Right kidney (tissue), 1 donor: ENCODE data around the gene TIMM17B.

Experiments
- DNase-seq: peaks from one replicate; pipeline ENCODE4 v3.0.0-alpha.2; 2016

The TIMM17B gene

DNA sequence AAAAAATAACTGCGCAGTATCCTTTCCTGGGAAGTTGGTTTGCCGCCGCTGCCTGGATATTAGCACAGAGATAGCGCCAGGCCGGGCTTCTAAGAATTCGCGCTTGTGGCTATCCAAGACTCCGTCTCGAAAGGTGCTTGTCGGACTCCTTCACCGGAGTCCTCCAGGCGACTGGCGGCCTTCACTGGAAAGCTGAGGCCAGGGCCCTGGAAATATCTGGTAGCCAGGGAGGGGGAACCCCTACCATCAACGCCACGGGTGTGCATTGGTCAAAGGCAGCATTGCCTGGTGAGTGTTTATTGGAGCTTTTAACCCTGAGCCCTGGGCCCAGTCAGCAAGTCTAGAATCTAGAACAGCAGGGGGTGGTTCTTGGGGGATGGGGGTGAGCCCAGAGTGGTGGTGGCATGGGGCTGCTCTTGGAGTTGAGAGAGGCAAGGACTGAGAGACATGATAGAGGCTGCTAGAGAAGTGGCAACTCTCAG, 21.8 kb upstream of the TIMM17B start:
- DNase-seq = no peak

DNA sequence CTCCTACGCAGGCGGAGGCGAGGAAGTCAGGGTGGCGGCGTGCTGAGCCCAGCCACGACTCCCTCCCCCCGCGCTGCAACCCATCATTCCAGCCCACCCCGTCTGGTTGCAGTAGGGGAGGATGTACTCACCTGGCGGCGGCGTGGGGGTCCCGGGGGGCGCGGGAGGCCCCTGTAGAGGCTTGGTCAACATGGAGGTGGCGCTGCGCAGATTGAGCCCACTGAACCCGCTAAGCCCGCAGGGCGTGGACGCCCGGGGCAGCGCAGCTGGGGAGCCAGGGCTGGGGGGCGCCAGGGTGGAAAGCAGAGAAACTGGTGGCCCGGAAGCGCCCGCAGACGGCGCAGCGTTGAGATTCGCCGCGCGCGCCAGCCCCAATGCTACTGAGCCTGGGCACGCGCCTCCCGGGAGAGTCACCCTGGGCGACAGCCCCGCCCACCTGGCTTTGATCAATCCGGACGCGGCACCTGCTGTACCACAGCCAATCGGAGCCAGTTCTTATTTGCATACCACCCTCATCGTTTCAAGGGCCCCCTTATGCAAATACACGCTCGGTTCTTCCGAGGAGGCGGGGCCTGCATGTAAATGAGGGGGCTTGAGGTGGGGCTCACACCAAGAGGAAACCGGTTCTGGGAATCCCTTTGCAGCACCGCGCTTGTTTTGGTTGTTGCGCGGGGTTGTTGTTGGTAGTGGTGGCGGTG, 21.2 kb upstream of the TIMM17B start, which contains the start of gene PIM2:
PIM2 (minus strand) TSS at position 382 of the 698 bp plus-strand sequence; CDS start at position 192, 190 bp downstream.
- DNase-seq = peak; percentile 67

DNA sequence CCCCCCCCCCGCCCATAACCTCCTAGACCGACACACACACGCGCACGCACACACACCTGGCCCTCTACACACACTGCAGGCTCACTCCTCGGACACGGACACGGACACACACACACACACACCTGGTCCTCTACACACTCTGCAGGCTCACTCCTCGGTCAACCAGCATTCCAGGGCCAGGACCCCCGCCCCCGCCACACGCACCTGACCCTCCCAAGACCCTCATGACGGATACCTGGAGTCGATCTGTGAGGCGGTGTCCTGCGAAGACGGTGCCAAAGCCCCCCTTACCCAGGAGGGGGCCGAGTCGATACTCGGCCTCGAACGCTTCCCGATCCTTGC, 20.7 kb upstream of the TIMM17B start:
- no peak for DNase-seq

DNA sequence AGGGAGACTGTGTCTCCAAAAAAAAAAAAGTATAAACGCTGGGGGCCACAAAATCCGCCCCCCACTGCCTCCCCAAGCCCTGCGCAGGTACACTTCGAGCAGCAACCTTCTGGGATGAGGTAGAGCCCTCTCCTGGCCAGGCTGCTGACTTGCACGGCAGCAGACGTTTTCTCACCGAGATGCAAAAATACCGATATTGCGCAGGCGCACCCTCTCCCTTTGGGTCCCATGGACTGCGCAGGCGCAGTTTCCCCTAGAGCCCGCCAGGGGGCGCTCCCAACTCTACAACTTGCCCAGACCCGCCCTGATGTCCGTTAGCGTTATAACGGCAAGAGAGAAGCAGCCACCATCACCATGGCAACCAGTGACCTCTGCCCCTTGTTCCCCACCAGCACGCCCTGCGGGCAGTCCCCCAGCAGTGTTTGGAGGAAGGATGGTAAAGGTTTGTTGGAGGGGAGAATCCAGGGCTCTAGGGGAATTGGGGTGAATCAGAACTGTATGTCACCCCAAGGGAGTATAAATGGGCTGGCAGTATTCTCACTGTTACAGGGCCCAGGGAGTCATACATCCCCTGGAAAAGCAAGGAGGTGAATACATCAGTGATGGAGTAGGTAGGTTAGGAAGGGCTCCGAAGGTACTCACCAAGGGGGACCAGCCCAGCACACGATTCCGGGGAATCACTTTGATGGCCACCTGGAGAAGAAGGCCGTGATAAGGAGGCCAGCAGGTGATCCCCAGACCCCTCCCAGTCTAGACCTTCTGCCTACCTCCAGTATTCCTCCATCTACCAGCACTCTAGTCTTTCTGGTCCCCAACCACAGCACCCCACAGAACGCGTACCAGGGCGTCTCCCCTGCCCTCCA, 19.8 kb upstream of the TIMM17B start:
- DNase-seq = peak; percentile 80

DNA sequence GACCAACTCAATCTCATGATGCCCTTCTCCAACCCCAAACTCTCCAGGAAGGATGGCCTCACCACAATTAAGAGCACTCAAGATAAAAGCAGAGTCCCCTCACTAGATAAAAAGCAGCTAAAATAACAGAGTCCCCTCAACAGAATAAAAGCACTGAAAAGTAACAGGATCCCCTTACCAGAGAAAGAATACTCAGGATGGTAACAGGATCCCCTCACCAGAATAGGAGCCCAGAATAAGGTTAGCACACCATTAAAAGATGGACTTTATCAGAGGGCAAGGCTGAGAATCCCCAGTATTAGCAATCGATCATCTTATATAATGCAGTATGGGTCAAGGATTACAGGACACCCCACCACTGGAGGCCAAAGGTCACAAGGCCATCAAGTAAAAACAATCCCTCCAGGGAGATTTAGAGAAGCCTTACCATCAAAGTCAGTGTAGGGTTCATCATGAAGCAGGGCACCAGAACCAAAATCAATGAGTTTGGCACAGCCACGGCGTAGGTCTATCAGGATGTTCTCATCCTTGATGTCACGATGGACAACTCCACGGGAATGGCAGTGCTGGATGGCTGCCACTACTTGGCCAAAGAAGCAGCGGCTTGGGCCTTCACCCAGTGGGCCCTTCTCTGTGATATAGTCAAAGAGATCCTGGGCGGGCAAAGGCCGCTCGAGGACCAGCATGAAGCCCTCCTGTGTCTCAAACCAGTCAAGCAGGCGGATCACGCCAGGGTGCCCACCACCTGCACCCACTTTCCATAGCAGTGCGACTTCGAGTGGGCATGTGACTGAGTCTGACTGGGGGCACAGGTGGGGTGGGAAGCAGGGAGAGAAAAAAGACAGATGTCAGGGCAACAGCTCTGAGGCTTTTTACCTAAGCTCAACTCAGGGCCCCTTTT, 17.3 kb upstream of the TIMM17B start:
- no peak for DNase-seq

DNA sequence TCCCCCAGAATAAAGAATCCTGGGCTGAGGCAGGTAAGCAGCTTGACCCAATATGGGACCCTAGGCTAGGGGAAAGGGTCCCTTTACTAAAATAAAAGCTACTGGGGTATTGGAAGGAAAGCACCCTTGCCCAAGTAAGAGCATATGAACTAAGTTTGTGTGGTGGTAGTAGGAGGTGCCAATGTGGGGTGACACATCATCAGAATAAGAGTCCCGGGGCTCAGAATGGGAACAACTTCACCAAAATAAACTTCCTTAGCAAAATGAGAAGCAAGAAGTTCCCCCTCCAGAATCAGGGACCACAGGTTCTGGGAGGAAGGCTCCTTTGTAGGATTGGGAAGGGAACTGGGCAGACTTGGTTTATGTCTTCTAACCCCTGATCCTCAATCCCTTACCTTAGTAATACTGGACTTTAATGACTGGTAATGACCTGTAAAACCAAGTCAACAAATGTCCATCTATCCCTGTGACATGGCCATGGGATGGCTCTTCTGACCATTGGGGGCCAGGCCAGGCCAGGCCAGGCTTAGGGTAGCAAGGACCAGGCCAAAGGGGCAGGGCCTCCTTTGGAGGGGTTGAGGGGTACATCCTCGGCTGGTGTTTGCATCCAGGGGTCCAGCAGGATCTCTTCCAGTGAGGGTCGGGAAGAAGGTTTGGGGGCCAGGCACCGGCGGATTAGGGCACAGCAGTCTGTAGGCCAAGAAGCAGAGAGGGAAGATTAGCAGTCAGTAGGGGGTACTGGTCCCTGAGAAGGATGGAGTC, 16.2 kb upstream of the TIMM17B start:
- no peak for DNase-seq

DNA sequence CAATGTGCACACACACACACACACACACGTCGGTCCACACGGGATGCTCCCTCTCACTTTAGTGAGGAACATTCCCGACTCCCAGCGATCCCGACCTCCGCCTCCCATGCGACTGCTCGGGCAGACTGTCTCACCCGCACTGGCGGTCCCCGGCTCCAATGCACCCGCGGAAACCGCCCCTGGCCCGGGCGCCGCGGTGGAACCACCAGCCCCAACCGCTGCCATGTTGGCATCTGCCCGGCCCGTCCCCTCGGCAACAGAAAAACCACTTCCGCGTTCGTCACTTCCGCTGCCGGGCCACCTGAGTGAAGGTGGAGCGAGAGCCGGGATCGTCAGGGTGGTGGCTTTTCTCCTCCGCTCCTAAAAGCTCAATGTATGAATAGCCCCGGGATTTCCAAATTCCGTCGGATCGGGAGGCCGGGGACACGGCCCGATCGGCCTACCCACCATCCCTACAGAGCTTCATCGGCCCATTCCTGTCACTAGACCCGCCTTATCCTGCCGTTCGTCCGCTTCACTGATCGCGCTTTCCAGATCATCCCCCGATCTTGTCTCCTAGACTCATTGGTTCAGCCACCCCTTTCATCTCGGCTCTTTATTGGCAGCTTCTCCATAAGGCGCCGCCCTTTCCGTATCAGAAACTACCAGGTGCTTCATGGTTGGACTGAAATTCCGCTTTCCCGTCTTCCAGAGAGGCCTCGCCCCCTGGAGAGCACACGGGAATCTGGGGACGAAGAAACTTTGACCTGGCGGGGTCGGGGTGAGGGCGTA, 14.0 kb upstream of the TIMM17B start, which contains the start of gene SLC35A2:
SLC35A2 (minus strand) TSS at position 235 of the 771 bp plus-strand sequence; CDS start at position 225, 10 bp downstream.
- peak; percentile 84 for DNase-seq

DNA sequence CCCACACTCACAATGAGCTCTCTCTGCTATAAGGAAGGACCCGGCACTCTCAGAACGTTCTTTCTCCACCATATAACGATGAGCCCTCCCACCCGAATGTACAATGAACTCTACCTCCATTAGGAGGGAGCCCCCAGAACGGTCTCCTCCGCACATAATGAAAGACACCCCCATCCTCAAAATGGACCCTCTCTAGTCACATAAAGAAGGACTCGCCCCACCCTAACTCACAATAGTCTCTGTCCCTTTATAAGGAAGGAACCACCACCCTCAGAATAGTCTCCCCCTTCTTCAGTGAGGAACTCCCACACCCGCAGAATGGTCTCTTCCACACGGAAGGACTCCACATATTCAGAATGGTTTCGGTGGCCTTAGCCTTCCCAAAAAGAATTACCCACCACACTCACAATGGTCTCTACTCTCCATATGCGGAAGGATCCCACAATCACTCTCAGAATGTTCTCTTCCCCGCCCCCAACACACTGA, 13.4 kb upstream of the TIMM17B start:
- DNase-seq = no peak

DNA sequence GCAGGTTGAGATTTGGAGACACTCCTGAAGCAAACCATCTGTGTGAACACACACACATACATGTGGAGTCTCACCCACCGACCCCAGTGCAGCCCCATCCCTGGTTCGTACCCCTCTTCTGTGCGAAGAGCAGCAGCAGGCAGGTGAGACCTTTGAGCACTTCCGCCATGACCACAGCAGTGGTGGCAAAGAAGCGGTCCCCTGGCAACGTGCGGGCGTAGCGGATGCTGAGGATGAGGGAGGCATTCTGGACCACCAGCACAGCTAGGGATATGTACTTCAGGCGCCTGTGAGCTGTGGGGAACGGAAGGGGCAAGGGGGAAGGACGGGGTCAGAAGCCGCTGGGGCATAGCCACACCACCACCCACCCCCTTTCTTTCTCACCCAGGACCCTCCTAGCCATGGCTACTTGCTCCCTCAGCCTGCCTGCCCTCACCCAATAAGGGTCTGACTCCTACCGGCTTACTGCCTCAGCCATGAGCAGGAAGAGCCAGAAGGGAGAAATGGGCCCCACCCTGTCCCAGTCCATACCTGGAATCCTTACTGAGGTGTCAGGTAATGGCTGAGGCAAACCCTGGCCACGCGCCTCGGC, 12.2 kb upstream of the TIMM17B start:
- no peak for DNase-seq

DNA sequence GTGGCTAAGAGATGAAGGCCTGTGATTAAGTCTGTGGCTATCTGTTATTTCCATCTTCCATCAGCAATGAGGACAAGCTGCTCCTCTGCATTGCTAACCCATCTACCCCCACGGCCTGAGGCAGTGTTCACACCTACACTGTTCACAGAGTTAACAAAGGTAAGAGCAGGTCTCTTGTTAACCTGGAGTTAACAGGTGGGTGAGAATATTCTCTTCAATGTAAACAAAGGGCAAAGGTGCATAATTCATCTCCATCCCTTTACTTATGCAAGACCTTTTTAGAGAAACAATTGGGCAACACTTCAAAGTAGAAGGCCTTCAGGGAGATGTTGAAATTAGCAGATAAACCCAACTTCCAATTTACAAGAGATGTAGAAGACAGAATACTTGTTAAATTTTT, 11.0 kb upstream of the TIMM17B start:
- DNase-seq = no peak

DNA sequence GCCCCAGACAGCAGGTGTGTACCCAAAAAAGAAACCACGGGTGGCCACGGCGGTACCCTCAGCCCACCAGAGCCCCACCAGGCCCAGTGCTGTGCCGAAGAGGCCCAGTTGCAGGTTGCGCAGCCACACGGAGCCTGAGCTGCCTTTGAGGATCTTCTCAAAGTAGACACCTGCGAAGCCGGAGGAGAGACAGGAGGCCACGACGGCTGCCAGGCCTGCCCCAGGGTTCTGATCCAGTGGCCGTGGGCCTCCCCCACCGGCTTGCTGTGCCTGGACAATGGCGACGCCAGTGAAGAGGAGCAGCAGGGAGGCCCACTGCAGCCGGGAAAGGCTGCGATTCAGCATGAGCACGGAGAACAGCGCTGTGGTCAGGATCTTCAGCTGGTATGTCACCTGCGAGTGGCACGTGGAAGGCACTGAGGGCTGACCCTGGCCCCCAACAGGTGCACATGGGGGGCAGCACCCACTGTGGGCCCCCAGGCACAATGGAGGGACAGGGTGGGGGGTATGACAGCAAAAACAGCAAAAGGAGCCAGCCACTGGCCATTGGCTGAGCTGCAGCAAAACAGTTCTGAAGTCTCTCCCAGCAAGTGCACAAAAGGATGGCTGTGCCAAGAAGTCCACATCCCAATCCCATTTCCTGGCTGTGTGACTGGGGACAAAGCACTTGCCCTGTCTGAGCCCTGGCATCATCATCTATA, 7.7 kb upstream of the TIMM17B start:
- no peak for DNase-seq

DNA sequence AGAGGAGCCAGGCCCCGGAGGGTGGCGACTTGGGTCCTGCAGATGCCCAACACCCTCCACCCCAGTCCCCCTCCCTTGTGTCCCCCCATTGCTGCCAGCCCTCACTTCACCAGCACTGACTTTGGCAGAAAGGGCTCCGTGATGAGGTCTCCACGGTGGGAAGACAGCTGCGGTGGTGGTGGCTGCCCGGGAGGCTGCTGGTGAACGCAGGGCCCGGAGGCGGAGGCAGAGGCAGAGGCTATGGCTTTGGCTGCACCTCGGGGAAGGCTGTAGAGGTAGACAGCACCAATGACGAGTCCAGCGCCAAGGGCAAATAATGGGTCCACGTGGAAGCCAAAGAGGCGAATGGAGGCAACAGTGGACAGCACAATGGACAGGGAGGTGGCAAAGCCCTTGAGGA, 7.1 kb upstream of the TIMM17B start:
- no peak for DNase-seq

DNA sequence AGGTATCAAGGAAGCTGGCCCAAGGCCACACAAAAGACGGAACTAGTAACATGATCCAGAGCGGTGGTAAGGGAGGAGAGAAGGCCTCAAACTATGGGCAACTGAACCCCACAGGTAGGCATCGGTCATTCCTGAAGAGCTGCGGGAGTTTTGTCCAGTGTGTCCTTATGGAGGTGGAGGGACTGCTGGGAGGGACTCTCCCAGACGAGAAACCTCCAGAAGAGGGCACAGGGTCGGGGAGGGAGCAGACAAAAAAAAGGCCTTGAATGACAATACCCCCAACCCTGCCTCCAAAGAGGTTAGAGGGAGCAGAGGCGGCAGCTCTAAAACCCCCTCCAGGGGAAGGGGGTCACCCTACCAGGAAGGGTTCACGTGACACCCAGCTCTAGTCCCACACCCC, 6.6 kb upstream of the TIMM17B start:
- DNase-seq = no peak

DNA sequence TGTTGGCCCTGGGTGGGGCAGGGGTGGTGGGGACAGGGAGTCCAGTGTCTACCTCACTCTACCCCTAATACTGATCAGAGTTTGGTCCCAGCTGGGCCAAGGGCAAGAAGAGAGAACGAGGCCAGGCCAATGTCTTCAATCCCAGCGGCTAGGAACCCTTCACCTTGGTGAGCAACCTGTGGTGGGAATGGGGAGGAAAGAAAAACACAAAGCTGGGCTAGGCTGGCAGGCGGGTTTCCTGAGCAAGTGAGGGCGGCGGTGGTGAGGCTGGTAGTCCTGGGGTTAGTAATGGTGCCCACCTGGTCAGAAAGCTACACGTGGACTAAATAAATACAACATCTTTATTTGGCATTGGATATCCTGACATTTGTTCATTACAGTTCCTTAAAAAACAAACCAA, 5.7 kb upstream of the TIMM17B start:
- DNase-seq = no peak

DNA sequence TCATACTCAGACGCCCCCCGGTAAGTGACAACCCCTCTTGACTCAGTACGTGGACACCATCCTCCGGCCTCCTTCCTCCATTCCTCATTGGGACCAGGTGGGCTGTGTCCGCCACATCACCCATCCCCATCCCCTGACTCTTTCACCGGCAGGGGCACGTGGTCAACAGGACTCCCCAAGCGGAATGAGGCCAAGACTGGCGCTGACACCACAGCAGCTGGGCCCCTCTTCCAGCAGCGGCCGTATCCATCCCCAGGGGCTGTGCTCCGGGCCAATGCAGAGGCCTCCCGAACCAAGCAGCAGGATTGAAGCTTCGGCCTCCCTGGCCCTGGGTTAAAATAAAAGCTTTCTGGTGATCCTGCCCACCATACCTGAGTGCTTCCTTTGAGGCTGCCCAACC, 5.2 kb upstream of the TIMM17B start:
- DNase-seq = no peak

DNA sequence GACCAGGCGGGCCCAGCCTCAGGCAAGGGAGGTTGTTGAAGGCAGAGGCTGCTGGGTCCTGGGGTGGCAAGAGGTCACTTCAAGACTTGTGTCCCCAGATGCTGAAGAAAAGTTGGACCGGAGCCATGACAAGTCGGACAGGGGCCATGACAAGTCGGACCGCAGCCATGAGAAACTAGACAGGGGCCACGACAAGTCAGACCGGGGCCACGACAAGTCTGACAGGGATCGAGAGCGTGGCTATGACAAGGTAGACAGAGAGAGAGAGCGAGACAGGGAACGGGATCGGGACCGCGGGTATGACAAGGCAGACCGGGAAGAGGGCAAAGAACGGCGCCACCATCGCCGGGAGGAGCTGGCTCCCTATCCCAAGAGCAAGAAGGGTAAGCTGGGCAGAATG, 4.6 kb upstream of the TIMM17B start:
- DNase-seq = no peak

DNA sequence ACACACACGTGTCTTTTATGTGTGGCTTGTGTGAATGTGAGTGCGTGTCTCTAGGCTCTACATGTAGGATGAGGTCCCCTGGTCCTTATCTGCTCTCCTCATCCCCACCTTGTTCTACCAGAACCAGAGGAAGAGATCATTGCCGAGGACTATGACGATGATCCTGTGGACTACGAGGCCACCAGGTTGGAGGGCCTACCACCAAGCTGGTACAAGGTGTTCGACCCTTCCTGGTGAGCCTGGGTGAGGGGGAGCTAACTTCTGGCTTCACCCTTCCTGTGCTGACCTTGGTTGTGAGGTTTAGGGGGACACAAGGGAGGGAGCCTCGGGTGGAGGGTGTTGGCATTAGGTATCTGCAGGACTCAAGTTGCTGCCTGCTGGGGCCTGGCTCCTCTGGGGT, 3.5 kb upstream of the TIMM17B start:
- no peak for DNase-seq

DNA sequence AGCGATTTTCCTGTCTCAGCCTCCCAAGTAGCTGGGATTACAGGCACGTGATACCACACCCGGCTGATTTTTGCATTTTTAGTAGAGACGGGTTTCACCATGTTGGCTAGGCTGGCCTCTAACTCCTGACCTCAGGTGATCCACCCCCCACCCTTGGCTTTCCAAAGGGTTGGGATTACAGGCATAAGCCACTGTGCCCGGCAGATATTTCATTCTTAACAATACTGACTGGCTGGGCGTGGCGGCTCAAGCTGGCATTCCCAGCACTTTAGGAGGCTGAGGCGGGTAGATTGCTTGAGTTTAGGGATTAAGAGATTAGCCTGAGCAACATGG, 1.5 kb upstream of the TIMM17B start:
- DNase-seq = no peak

DNA sequence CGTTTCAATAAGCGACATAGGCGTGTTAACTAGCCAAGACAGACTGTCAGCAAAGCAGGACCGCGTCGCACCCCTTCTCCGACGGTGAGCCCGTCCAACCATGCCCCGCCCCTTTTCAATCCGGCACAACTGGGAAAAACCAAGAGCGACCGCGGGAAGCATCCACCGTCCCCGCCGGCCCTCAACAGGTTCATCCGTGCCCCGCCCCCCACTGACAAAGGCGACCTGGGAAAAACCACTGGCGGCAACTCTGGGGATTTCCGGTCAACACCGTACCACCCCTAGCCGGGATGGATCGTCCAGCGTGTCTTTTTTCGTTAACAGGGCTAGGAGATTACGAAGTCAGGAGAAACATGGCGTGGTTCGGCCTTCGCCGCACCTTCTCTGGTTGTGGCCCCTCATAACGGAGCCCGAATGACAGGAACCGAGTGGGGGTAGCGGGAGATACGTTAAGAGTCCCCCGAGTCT, 377 bp downstream of the TIMM17B start:
- no peak for DNase-seq

DNA sequence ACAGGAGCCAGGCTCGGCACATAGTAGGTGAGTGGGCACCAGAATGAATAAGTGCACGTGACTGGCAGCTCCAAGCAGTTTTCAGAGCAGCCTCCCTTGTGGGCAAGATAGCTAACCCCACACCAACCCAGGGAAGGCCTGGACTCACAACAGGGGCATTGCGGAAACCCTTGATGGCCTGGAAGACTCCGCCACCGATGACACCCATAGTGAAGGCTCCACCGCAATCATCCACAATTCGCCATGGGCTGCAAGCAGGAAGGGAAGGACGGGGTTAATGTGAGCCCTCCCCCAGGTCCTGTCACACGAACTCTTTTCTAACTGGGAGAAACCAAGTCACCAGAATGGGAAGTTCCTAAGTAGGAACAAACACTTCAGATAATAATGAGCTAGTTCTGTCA, 957 bp downstream of the TIMM17B start:
- DNase-seq = no peak
